HG03175 (cell line): ENCODE data around the gene RPRD2.

ENCODE experiments used
- ATAC-seq: cut with Tn5 transposase; IDR thresholded peaks from one replicate; pipeline ENCODE4 v1.9.1; 2021; ENCODE audit warnings: mild to moderate bottlenecking, moderate library complexity; ENCODE audit not compliant: unreplicated experiment

Gene RPRD2

DNA sequence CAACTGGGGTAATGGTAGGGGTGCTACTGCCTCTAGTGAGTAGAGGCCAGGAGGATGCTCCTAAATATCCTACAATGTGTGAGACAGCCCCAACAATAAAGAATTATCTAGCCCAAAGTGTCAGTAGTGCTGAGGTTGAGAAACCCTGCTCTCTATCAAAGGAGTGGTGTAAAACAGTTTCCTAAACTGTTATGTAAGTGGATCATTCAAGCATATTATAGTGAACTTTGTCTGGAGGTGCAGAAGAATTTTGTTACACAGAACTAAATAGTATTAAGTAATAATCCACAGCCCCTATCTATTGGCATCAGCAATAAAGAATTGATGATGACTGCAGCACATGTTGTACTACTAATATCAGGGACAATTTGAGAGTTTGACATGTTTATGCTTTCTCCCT lies 103.0 kb downstream of the RPRD2 start:
- ATAC-seq, result no peak

DNA sequence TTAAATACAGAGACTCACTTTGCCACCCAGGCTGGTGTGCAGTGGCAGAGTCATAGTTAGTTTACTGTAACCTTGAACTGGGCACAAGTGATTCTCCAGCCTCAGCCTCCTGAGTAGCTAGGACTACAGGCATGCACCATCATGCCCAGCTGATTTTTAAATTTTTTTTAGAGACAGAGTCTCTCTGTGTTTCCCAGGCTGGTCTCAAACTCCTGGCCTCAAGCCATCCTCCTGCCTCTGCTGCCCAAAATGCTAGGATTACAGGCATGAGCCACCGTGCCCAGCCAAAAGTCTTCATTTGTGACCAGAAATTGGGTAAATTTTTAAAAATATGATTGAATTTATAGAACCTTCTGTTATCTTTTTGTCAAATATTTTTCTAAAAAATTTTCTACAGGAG lies 105.3 kb downstream of the RPRD2 start:
- ATAC-seq, result no peak

GRCh38 chr1:150472601-150473200 lies 108.8 kb downstream of the RPRD2 start:
- ATAC-seq, result no peak

GRCh38 chr1:150473659-150474058 lies 109.7 kb downstream of the RPRD2 start:
- no peak for ATAC-seq

DNA sequence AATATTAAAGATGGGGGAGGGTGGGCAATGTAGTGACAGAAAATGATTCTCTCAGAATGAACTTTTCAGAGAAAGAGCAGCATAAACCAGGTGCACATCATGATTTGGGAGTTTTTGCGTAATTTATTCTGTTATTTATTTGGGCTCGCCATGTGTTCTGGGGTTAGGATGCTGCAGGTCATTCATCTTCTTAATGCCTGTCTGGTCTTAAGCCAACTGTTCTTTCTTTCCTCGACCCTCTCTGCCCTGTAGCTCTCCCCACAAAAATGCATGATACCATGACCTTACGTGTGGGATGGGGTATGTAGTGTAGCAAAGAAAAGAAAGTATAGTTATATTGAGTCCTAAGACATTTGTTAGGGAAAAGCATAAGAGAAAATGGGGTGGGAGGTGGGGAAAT lies 110.9 kb downstream of the RPRD2 start:
- ATAC-seq, result no peak

DNA sequence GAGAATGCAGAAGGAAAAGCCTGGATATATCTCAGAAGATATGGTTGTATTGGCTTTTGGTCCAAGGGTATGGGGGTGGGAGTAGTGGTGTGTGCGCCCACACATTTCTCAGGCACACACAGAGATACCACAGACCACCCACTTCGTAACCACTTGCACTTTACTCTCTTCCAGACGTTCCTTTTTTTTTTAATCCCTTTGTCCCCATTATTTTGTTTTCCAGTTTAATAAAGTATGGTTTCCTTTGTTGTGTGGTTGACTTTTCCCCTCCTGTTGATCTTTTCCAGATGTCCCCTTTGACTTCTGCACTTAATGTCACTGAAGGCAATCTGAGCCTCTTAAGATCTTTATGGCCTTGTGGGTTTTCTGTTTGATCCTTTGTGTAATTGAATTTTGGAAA lies 112.8 kb downstream of the RPRD2 start:
- no peak for ATAC-seq

DNA sequence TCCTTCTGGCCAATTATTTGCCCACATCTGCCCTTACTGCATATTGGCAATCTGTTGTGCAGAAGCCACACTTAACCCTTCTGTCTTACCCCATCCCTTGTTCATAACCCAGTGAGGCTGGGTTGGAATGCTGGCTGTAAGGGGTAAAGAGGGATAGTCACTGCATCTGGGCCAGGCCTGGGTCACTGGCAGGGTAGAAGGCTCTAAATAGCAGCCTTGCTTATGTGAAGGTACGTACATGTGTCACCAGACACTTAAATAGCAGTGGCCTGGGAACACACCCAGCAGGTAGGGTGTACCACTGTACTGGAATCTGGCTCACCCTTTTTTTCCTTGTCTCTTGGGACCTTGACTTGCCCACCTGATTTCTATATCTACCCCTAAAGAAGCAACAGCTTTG lies 113.4 kb downstream of the RPRD2 start:
- ATAC-seq, result no peak

DNA sequence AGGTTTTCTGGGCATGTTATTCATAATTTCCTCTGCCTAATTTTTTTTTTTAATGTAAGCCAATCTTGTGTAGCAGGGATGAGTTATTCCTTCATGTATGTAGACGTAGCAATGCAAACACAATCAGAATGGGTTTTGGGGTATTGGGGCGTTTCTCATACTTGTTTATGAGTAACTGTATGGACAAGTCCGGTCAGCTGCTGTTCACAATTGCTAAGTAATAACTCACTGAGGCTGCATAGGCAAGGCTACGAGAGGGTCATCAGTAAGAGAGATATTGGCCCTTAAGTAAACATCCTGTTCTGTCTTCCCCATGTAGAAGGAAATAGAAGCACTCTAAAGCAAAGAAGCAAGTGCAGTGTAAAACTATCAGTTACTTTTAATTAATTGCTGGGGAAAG lies 113.8 kb downstream of the RPRD2 start:
- no peak for ATAC-seq

DNA sequence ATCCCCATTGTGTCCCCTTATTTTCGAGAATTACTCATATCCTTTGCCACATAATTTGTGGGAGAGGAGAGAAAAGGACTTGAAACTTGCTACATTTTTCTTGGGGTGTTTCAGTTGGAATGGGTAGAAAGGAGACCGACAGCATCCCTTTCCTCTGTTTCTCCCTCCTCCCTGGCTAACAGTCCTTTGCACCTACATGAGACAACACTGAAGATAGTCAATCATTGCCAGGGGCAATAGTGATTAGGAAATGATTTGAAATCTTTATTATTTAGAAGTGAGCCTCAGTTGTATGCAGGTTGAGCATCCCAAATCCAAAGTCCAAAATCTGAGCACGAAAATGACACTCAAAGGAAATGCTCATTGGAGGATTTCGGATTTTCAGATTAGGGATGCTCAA lies 115.4 kb downstream of the RPRD2 start:
- no peak for ATAC-seq

GRCh38 chr1:150479927-150480352 lies 116.0 kb downstream of the RPRD2 start:
- ATAC-seq, result no peak

- ATAC-seq, result no peak
These were observed 120.5 kb downstream of the RPRD2 start for GRCh38 chr1:150484431-150484830.

DNA sequence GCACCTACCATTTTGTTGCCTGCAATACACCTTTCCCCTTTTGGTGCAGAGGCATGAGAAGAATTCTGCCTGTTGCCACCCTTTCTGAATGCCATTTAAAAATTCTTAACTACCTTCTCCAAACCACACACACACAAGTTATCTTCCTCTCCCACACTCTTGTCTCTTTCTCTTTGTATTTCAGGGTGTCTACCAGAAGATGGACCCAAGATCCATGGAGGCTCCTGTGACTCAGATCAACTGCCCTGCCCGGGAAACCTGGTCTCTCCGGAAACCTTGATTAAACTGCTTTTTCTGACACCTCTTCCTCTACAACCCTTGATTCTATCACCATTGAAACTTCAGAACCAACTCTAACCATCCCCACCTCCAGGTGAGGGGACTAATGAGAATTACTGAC lies 120.9 kb downstream of the RPRD2 start:
- no peak for ATAC-seq

DNA sequence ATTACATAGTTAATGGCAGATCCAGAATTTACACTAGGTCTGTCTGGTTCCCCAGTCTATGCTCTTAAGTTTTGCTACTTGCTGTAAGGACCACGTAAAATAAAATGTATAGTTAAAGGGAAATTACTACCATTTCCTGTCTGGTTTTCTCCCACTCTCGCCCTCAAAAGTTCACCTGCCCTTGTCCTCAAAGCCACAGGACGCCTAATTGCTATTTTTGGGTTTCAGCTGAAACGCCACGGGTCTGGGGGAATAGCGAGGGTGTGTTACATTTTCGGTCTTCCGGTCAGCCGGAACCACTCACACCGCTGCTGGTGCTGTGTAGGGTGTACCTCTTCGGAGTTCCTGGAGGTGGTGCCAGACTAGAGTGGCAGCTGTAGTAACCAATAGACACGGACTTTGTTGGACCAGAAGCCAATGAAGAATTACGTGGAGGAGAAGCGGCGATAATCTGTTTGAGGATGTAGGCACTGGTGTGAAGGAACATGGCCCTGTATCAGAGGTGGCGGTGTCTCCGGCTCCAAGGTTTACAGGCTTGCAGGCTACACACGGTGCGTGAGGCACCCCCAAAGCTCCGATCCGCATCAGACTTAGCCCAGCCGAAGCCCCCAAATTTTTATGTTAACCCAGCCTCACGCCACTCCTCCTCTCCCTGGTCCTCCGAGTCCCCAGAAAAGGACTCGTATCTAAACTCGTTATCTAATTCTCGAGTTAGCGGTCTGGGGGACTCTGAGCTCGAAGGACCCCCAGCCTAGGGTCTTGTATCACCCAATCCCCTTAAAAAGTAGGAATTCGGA lies 123.2 kb downstream of the RPRD2 start, which contains the start of gene TARS2:
TARS2 (plus strand) TSS at position 454 of the 797 bp plus-strand sequence; CDS start at position 486, 32 bp downstream.
- peak; percentile 100 for ATAC-seq

GRCh38 chr1:150487763-150488115 lies 123.8 kb downstream of the RPRD2 start:
- no peak for ATAC-seq

DNA sequence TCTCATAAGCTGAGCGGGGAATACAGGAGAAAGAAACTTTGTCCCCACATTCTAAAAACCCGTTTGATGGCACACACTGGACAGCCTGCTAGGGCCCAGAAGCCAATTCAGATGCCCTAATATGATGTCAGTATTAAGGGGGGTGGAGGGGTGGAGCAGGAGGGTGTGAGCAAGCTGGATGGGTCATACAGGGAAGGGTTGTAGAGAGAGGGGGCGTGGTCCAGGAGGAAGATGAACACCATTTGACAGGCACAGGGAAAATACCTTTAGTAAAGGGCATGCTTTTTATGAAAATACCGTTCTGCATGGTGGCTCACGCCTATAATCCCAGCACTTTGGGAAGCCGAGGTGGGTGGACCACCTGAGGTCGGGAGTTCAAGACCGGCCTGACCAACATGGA lies 129.2 kb downstream of the RPRD2 start:
- ATAC-seq, result no peak

- no peak for ATAC-seq
These were observed 134.4 kb downstream of the RPRD2 start for GRCh38 chr1:150498342-150498741.

- no peak for ATAC-seq
These were observed 141.5 kb downstream of the RPRD2 start for GRCh38 chr1:150505431-150505830.

GRCh38 chr1:150507912-150508864 lies 144.2 kb downstream of the RPRD2 start, which contains the start of gene ECM1:
TSS of gene ECM1 (plus strand) at chr1:150508109. CDS start at chr1:150508210, 101 bp downstream.
- ATAC-seq, result no peak

GRCh38 chr1:150508982-150509381 lies 145.0 kb downstream of the RPRD2 start:
- ATAC-seq, result no peak

GRCh38 chr1:150511551-150511950 lies 147.6 kb downstream of the RPRD2 start:
- ATAC-seq, result no peak

GRCh38 chr1:150511985-150512660 lies 148.2 kb downstream of the RPRD2 start:
- ATAC-seq, result no peak
